SIG-M5 (cell line): ENCODE data around the gene KLHL3.

Experiments used
- DNase-seq: peaks from one replicate; lab custom pipeline; 2025; lab: John Stamatoyannopoulos, UW

KLHL3 gene

GRCh38 chr5:137611011-137611580 lies 124.8 kb downstream of the KLHL3 start:
- no peak for DNase-seq

DNA sequence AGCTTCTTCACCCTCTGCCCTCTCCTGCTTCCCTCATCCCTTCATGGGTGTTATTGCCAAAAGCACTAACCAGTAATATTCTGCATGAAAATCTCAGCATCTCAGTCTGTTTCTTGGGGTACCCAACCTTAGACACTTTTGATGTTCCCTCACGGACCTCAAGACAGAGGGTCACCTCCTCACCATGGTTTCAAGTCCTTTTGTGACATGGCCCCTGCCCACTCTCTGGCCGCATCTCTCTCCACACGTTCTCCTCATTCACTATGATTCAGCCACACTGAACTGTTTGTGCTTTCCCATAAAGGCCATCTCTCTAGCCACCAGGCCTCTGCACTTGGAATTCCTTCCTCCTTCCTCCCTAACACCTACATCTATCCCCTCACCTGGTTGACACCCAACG lies 125.3 kb downstream of the KLHL3 start:
- DNase-seq: no peak

DNA sequence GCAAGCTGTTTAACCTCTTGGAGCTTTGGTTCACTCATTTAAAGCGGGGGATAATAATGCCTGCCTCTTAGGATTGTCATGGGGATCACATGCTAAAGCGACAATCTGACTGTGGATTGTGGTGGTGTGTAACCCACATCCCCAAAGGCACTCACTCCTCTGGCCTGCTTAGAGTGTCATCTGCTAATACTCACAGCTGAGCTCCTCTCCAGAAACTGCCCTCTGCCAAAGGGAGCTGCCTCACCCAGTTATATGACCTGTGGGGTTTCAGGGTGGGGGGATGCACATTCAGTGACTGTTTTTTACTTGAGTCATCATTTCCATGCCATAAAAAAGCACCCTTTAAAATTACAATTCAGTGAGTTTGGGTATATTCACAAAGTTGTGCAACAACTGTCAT lies 126.8 kb downstream of the KLHL3 start:
- no peak for DNase-seq

DNA sequence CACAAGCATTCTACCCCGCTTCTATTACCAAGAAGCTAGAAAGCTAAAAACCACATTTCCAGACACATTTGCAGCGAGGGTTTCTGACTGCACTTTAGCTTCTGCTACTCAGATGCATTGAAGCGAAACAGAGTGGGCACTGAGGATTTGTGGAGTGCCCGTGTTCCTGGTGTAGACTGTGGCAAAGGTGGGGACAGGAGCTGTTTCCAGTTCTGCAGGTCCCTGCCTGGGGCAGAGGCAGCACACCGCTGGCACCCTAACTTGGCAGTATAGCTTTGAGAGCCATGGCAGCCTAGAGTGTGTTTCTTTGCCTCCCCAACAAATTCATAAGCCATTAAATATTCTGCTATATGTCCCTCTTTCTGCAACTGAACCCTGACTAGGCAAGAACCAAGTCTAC lies 128.1 kb downstream of the KLHL3 start:
- DNase-seq: no peak

- no peak for DNase-seq
Measured at GRCh38 chr5:137606401-137606800, 129.5 kb downstream of the KLHL3 start.

DNA sequence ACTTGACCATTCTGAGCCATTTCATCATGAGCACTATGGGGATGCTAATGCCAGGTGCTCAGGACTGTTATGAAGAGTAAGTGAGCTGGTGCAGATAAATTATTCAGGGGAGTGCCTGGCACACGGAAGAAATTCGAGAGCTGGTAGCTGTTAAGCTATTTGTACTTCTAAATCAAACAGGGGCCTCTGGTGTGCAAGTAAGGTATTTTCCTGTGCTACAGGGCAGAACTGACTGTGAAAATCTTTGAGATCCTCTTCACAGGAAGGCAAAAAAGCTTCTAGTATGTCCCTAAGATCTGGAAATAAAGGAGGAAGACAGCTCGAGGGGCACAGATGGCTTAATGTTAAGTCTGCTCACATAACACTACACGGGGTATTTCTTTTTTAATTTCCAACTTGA lies 130.5 kb downstream of the KLHL3 start:
- no peak for DNase-seq

- no peak for DNase-seq
Measured at GRCh38 chr5:137604348-137605095, 131.4 kb downstream of the KLHL3 start.

DNA sequence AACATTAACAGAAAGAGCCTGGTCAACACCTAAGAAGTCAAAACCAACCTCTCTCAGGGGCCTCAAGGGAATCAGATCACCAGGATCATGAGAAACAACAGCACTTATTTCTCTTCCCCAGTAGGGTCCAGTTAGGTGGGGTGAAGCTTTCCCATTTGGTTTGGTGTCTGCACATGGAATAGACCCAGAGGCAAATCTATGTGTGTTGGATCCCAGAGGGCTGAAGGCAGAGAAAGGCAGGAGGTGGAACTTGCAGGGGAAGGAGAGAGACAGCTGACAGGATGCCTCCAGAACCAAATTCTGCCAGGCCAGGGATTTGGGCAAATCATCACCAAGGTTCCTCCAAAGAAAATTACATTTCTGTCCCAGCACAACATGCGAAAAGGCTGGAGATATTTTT lies 132.0 kb downstream of the KLHL3 start:
- DNase-seq: no peak

DNA sequence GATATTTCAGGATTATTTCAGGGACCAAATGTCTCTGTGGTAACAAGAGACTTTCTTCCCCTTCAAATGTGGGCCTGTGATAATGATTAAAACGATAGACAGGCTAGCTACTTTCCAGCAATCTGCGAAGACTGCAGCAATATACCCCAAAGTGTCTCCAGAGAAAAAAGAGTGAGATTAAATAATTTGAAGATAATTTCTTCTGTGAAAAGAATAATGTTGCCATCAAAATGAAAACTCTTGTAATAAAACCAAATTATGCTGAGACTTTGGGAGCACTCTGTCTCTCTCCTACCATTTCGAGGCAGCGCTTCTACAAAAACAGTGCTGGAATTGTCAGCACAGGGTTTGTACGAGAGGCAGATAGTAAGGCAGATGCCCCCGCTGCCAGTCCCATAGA lies 132.5 kb downstream of the KLHL3 start:
- DNase-seq: no peak

DNA sequence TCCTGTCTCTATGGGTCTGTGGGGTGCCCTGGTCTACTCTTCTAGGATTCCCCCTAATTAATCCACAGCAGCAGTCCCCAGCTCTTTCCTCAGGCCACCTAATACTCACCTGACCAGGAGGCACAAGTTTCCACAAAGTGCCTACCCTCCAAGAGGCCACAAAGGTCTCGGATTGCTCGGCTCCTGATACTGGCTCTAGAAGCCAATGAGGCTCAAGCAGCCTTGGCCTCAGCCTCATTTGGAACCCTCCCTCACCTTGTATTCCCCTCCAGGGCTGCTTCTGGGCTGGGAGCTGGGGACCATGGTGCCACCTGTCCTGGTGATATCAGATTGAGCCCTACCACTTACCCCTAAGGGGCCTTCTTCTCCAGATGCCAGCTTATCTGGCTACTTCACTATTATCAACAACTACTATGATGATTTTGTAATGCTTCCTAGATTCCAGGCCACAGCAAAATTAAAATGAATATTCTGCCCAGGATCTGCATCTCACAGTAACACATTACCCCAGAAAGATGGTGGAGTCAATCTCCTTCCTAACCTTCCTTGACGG lies 133.1 kb downstream of the KLHL3 start:
- DNase-seq: no peak

DNA sequence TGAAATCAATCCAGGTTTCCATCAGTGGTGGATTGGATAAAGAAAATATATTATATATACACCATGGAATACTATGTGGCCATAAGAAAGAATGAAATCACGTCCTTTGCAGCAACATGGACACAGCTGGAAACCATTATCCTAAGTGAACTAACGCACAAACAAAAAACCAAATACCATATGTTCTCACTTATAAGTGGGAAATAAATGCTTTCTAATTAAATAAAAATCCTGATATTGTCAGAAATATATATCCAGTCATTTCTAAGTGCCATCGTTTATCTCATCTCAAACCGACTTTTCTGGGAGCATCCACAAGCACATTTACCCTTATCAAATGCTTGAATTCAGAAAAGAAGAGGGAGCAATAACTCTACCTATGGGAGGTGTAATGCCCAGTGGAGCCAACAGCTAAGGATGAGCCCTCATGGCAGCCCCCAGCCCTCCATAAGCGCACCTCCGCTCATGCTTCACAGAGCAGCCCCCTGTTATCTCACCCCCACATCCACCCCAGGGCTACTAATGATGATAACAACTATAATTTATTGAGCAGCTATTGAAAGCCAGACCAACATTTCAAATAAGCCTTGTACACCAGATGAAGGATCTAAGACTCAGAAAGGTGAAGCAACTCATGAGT lies 135.0 kb downstream of the KLHL3 start:
- no peak for DNase-seq

DNA sequence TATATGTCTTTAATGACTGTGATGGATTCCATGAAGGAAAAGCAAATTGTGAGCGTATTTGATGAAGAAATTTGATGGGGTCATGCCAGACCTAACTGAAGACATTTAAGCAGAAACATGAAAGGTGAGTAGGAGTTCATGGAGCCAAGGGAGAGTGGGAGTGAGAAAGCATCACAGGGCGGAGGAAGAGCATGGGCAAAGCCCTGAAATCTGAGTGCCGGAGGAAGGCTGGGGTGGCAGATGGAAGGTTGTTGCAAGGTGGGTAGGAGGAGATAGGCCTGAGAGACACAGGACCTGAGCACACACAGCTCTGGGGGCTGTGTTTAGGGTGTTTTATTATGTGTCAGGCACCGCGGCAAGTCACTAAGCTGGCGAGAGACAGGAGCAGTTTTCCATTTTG lies 136.4 kb downstream of the KLHL3 start:
- no peak for DNase-seq

- no peak for DNase-seq
Measured at GRCh38 chr5:137598399-137598798, 137.5 kb downstream of the KLHL3 start.

DNA sequence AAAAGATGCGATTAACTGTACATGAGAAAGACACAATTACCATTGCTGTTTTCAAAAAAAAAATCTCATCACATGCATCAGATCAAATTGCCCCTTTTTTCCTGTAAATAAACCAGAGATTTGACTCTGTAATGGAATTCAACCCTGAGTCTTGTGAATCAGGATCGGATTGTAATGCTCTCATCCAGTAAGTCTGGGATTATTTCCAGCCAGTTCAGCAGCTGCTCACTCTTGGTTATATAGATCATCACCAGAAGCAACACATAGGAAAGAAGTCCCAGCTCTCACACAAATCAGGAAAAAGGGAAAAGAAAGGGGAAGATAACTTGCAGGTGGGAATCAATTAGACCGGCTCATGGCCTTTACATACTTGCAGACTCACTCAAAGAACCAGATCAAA lies 138.9 kb downstream of the KLHL3 start:
- no peak for DNase-seq

GRCh38 chr5:137595396-137596079 lies 140.4 kb downstream of the KLHL3 start:
- no peak for DNase-seq

DNA sequence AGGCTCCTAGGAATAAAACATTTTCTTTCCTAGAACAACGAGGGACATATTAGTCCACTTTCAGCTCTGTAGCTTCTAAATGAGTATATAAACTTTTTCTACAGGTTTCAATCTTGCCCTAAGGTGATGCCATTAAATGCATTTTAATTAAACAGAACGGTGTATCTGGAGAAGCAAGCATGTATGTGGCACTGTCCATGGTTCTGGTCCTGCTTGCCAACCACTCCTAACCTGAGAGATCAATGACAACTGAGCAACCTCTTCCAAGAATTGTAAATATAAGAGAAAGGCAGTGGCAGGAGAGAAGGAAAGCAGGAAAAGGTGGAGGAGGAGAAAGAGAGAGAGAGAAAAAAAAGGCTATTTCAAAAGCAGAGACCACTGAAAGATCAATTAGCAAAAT lies 141.2 kb downstream of the KLHL3 start:
- no peak for DNase-seq

DNA sequence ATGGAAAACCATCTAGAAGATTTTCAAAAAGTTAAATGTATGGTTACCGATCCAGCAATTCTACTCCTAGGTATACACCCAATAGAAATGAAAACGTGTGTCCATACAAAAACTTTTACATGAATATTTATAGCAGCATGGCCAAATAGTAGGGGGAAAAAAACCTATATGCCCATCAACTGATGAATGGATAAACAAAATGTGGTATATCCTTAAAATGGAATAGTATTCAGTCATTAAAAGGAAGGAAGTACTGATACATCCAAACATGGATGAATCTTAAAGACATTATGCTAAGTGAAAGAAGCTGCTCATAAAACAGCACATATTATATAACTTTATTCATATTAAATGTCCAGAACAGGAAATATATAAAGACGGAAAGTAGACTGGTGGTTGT lies 143.6 kb downstream of the KLHL3 start:
- no peak for DNase-seq

- no peak for DNase-seq
Measured at GRCh38 chr5:137589185-137589584, 146.7 kb downstream of the KLHL3 start.

- no peak for DNase-seq
Measured at GRCh38 chr5:137587919-137588318, 148.0 kb downstream of the KLHL3 start.

- DNase-seq: no peak
Measured at GRCh38 chr5:137584262-137584661, 151.6 kb downstream of the KLHL3 start.

- no peak for DNase-seq
Measured at GRCh38 chr5:137583129-137583528, 152.8 kb downstream of the KLHL3 start.

- DNase-seq: peak; percentile 60
Measured at GRCh38 chr5:137582218-137582617, 153.7 kb downstream of the KLHL3 start.

GRCh38 chr5:137581776-137582175 lies 154.1 kb downstream of the KLHL3 start:
- no peak for DNase-seq
